ENCODE results near the gene GPR146.
A peak's percentile ranks its signal among the peaks of the same experiment; 100 is the strongest.

GPR146 gene

DNA sequence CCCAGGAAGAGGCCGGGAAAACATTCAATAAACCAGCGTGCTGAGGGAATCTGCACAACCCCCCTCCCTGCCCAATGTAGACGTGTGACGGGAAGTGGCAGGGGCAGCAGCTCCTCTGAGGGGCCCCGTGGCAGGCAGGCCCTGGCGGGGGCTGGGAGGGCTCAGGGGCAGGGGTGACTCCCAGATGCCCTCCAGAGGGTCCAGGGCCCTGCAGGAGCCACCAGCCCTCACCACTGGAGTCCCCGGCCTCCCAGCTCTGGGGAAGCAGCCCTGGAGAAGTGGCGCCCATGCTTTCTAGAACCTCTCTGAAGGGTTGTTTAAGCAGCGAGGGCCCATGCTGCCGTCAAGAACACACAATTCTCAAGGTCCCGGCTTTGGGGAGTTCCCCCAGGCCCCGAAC, 35.2 kb downstream of the GPR146 start:
- no peak for DNase-seq

DNA sequence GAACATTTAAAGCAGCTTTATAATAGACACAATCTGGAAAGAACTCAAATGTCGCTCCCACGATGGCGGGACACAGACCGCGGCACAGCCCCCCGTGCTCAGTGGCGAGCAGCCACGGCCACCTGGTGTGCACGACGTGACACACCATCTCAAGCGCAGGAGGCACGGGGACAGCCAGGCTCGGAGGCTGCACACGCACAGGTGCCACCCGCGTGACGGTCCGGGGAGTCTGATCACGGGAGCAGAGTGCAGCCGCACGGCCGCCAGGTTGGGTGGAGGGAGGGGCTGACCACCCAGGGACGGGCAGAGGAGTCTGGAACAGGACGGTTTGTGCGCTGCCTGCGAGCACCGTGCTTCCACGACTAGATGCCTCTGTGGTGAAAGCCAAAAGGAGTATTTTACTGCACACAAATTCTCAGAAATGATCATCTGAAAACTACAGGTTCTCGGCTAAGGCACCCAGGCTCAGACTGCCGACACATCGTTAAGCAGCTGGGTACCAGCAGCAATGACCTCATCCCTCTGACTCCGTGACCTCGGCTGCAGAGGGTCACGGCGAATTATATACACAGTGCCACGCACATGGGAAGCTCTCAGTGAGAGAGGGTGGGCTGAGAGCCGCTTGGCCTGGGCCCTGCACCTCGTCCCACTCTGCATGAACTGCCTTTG, 36.0 kb downstream of the GPR146 start:
- no peak for DNase-seq

DNA sequence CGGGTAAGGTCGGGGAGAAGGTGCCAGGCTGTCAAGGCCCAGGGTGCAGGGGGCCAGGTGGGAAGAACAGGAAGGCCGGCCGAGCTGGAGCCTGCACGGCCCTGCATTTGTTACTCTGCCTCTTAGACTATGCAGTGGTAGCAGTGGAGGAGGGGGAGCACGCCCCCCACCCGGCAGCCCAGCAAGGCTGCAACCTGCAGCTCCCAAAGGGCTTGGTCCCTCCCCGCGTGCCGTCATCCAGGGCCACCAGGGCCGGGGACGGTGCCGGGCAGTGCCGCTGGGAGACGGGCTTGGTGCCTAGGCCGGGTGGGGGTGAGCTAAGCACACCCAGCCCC, 36.5 kb downstream of the GPR146 start:
- DNase-seq: no peak

DNA sequence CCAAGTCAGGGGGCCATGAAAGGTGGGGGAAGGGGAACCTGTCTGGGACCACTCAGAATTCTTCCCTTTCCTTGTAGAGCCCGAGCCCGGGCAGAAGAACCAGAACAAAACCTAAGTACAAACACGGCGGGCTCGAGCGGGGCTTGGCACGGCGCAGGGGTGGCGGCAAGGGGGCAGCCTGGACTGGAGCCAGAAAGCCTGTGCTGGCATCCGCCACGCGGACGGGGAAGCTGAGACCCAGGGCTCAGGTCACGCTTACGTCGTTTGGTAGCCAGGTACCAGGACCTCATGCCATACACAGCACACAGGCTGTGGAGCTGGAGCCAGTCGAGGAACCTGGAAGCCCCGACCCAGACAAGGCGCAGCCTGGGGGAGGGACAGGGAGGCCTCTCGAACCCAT, 37.0 kb downstream of the GPR146 start:
- no peak for DNase-seq

DNA sequence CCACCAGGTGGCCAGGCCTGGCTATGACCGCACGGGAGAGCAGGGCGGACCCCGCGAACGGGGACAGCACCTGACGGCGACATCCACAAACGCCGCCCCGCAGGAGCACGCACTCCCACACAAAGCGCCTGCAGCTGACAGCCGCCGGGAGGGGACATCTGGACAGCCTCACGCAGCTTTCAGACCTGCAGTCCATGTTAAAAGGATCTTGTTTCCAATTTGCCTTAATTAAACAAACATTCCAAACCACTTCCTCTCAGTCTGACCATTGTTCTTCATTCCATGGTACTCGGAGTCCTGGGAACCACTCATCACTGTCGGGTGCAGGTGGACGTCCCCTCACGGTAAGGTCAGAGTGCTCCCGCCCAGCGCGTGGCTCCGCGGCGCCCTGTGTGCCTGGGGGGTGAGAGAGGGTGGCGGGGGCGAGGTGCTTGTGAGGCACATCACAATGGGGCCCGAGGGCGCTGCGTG, 37.6 kb downstream of the GPR146 start:
- no peak for DNase-seq

DNA sequence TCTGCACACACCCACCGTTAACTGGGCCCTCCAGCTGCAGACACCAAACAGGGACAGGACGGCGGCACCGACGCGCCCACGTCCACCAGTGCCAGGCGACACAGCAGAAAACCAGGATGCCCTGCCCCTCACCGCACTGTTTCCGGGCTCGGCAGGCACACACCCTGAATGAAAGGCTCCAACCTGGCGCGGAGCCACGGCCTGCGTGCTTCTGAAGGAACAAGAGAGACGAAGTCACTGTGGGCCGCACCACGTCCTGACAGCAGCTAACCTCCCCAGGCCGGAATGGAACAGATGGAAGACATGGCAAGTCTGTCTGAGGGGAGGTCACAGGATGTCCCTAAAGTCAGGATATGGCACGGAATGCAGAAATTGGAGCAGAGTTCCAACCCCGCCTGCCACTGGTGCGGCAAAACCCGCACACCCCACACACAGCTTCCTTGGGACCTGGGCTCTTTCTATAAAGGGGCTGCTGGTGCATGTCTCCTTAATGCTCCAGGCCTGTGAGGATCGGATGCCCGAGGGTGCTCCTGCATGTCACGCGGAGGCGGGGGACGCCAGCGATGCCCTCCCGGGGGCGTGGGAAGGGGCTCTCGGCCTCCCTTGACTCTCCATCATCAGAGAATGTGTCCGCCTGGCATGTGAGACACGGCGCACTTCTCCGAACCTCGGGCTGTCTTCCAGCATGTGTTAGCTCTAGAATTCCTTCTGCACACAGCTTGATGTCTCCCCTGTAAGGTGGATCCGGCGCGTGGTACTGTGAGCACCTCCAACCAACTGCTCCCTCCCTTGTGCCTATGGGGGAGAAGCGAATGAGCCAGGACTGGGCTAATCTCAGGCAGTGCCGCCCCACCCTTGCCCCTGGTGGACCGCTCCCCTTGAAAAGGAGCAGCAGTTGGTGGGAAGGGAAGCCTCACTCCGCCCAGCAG, 39.6 kb downstream of the GPR146 start:
- DNase-seq: no peak

DNA sequence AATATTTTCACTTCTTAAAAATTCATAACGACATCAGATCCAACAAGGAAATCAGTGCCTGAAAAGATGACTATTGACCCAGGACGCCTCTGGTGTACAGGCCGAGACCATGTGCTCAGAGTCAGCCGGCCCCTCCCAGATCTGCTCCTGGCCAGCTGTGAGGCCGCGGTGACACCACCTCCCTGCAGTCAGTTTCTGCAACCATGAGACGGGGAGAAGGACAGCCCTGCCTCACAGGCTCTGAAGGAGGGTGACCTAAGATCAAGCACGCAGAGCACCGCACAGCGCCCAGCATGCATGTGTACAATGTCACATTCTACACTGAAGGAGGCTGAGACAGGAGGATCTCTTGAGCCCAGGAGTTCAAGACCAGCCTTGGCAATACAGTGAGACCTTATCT, 40.9 kb downstream of the GPR146 start:
- DNase-seq: no peak

DNA sequence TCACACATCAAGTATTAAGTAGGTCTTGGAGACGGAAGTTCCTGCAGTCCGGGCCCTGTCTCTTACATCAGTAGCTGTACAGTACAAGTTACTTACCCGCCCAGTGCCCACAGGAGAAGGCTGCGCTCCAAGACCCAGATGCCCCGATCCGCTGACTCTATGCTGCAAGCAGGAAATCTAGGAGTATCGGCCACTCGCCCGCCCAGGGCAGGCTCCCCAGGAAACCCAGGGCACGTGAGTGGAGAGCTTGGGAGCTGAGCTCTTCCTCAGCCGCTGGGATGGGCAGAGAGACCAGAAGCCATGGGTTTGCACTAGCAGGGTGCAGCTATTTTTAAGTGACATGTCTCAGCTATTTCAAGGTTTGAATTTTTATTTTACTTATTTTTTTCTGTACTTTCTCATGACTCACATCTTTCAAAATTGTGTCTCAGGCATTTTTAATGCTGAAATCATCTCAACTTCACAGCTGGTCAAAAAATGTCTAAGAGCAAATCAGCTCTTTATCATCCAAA, 41.6 kb downstream of the GPR146 start:
- no peak for DNase-seq

DNA sequence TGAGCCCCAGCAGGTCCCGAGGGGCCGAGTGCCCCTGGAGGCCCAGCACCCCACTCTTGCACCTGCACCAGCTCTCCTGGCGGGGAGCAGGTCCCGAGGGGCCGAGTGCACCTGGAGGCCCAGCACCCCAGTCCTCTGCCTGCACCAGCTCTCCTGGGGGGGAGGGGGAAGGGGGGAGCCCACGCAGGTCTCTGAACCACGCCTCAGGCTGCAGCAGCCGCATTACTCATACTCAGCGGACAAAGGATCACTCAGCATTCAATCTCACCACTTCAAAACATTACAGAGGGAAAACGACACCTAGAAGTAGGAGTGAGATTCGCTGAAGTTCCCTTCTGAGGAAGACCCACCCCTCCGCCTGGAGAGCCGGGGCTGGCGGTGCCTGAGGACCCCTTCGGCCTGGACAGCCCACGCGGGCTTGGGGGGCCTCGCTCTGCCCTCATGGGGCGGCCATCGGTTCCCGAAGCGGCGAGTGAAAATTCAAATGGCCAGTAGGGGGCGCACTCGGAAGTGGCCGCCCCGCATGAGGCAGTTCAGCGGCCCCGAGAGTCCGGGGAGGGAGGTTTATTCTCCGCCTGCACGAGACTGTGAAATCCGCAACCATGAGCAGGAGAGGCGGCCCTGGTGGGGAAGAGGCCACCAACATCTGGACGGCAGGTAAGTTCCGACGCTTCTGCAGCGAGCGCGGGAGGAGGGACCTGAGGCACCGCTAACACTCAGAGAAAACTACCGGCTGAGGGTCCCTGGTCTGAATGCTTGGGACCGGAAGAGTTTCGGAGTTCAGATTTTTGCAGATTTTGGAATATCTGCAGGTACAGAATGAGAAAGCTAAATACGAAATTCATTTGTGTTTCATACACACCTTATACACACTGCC, 42.5 kb downstream of the GPR146 start:
- DNase-seq: peak; percentile 56 to 66

DNA sequence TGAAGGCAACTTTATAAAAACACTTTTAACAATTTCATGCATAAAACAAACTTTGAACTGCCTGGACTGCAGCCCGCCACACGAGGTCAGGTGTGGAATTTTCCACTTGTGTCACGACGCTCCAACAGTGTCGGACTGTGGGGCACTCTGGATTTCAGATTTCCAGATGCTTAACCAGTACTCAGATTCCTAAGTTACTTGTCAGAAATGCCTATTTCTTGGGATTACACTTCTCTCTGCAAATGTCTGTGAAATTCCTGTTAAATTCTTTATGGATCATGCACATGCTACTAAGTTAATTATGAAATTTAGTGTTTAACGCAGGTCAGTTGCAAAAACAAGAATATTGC, 43.1 kb downstream of the GPR146 start:
- no peak for DNase-seq

DNA sequence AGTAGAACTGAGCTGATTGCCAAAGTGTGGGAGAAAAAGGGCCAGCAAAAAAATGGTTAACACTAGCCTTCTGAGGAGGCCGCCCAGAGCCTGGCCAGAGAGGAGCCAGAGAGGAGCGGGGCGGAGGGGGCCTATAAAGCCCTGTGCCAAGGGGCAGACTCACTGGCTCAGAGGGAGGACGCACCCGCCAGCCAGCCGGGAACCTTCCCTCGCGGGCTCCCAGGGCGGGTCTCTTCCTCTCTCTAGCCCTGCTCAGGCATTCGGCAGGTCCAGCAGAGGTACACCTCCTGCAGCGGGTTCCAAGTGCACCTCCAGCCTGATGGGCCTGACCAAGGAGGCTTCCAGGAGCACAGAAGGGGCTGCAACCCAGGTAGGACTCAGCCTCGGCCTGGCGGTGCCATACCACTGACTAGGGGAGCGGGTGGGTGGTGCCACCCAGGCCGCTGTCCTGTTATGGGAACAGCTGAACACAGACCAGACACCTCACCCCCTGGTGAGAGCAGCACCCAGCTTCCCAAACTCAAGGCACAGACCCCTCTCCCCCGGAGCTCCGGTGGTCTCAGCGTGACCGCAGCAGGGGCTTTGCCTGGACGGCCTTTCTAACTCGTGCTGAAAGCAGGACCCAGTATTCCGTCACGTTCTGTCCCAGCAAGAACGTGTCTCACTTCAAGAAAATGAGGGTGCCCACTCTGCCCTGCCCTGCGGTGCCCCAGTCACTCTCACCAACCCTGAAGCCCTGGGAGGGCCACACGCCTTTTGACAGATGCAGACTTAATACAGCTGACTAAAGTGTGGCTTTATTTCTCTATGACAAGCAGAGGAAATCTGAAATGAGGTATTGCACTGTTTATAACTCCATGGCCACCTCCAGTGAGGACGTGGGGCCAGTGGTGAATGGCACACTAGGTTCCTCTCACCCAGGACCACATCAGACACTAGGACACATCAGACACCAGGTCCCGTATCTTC, 43.9 kb downstream of the GPR146 start, which contains the start of gene GPER1:
Gene GPER1 (plus strand): TSS at position 162 of the 969 bp plus-strand sequence. CDS start 3,616 bp downstream, outside the sequence.
- no peak for DNase-seq

DNA sequence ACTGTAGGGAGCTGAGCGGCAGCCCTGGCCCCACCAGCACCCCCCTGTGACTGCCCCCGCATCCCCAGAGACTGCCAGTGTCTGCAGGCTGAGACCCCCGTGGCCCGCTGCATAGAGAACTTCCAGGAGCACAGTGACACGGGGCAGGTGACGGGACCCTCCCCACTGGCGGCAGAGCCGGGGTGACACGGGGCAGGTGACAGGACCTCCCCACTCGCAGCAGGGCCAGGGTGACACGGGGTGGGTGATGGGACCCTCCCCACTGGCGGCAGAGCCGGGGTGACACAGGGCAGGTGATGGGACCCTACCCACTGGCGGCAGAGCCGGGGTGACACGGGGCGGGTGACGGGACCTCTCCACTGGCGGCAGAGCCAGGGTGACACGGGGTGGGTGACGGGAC, 45.9 kb downstream of the GPR146 start:
- DNase-seq: no peak

DNA sequence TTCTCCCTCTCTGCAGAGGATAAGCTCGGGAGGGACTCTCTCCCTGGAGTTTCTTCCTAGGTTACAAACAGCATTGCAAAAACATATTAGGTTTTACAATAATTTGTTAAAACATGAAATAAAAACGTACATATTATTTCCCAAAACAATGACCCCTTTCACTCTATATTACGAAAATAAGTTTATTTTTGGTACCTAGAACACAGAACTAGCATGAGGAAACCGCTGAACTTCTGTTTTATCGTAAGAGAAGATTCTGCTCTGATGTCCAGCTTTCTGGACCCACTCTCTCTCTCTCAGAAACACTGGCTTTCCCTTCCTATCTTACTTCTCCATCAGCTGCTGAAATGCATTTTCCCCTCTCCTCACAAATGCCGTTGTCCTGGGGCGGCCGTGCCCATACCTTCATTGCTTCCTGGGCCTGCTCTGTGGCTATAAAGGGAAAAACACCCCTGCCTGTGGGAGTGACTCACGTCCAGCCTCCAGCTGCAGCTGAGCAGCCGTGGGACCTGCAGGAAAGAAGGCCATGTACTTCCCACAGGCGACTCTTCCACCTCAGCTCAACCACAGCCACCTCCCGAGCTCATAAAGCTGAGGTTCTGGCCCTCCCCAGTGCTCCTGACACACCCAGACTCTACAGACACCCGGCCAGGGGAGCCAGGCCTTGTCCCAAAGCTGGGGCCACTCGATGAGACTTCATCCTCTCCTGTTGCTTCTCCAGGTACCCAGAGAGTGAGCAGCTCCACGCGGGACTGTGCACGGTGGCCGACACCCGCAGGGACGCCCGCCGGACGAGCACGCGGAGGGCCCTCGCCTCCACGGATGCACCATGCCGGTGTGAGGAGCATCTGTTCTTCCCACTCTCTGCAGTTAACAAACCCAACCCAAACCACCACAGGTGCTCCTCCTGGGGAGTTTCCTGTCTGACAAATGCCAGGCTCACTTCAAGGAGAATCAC, 46.6 kb downstream of the GPR146 start:
- no peak for DNase-seq

DNA sequence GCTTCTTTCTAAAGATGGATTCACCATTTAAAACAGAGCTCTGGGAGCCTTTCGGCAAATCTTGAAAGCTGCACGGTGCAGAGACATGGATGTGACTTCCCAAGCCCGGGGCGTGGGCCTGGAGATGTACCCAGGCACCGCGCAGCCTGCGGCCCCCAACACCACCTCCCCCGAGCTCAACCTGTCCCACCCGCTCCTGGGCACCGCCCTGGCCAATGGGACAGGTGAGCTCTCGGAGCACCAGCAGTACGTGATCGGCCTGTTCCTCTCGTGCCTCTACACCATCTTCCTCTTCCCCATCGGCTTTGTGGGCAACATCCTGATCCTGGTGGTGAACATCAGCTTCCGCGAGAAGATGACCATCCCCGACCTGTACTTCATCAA, 47.3 kb downstream of the GPR146 start:
- DNase-seq: no peak

DNA sequence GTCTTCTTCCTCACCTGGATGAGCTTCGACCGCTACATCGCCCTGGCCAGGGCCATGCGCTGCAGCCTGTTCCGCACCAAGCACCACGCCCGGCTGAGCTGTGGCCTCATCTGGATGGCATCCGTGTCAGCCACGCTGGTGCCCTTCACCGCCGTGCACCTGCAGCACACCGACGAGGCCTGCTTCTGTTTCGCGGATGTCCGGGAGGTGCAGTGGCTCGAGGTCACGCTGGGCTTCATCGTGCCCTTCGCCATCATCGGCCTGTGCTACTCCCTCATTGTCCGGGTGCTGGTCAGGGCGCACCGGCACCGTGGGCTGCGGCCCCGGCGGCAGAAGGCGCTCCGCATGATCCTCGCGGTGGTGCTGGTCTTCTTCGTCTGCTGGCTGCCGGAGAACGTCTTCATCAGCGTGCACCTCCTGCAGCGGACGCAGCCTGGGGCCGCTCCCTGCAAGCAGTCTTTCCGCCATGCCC, 47.9 kb downstream of the GPR146 start:
- DNase-seq: no peak

DNA sequence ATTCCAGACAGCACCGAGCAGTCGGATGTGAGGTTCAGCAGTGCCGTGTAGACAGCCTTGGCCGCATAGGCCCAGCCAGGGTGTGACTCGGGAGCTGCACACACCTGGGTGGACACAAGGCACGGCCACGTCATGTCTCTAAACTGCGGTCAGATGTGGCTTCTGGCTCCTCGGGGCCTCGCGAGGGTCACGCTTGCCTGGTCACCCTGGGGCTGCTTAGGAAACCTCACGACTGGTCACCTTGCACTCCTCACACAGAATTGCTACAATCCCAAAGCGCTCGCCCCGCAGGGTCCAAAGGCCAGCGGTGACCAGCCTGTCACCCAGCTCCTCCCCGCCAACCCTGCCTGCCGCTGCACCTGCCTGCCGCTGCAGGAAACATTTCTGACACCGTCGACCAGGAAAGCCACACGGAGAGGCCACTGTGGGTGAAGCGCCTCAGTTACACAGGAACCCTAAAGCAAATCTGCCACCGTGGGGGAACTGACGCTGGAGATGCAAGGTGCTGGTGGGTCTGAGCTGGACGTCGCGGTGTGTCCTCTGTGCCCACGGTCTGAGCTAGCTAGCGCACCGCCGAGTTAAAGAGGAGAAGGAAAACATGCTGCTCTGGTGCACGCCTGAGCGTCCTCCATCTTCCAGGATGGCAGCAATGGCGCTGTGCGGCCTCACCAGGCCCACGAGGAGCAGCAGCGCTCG, 48.6 kb downstream of the GPR146 start:
- DNase-seq: no peak

DNA sequence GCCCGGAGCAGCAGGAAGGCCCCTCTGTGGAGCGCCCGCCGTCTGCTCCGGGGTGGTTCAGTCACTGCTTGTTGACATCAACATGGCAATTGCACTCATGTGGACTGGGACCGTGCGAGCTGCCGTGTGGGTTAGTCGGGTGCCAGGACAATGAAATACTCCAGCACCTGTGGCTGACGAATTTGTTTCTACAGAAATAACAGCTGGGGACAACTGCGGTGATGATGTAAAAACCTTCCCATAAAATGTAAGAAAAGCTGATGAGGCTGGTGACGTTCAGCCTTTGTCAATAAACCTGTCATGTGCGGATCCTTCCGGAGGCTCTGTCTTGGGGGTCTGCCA, 49.1 kb downstream of the GPR146 start:
- DNase-seq: no peak

DNA sequence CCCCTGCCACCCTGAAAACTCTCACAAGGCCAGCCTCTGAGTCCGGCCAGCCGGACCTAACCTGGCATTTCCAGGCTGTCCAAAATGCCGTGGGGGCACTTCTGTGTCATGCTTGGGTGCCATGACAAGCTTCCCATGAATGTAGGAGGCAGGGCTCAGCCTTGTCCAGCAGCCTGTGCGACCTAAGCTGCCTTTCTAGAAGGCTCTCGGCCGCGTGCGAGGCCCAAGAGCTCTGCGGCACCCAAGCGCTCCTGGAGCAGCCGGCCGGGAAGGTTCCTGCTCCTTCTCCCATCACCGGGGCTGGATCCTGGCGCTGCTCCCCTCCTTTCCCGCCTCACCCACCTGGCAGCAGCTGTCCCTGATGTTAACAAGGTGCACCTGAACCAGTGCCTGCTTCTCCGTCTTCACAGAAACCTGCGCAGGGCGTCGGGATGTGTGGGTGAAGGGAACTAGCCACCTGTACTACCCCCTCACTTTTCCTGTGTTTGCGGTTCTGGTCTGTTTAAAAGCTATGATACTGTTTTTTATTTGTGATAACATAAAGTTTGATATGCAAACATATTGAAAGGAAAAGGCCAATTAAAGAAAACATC, 49.7 kb downstream of the GPR146 start:
- no peak for DNase-seq

DNA sequence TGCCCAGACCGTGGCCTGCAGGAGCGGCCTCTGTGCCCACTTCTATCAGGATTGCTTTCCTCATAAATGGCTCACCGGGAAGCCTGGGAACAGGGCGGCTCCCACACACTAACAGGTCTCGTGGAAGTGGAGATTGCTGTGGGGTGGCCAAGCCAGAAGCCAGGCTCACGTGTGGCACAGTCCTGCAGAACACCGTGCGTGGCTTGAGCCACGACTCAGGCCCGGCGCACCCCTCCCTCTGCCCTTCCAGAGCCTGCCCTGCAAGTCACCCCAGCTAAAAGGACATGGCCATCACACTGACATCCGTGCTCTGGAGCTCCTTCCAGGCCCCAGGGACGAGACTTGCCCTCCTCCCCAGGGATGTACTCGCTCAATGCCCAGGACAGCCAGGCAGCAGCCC, 50.5 kb downstream of the GPR146 start:
- no peak for DNase-seq

Measured in activated CD4-positive, alpha-beta T cell treated with anti-CD3 and anti-CD28 coated beads for 4 hours (primary cell).